Caki2 (cell line): ENCODE results near the gene HHAT. TPM values are rescaled to one million over a fixed set of nuclear protein-coding genes. Genes with fewer than 3 reads are reported as not detected.

Experiments
- DNase-seq: peaks from one replicate; pipeline ENCODE4 v3.0.0-alpha.2; 2015; ENCODE audit warnings: low read depth
- in situ Hi-C: cut with HindIII; loops from 2 replicates; pipeline ENCODE4 v1.10.0; 2016; ENCODE audit warnings: low sequenced_read_pairs, low pct_unique_long_range_greater_than_20kb, mixed read lengths
- total RNA-seq: library from RNA; depleted of rRNA; stranded (reverse); fragments of >200 nt; shearing (Covaris generic); gene quantifications from 2 replicates; pipeline ENCODE4 v1.2.3, GENCODE V29; 2014; ENCODE audit warnings: low replicate concordance

Gene HHAT
- total RNA-seq, 1 experiment from 2014 or later: 6.2 TPM

GRCh38 chr1:210447456-210448057 lies 118.9 kb downstream of the HHAT start:
- in situ Hi-C loops: no loop called here
- DNase-seq: peak; percentile 46

GRCh38 chr1:210448297-210448892 lies 119.7 kb downstream of the HHAT start:
- DNase-seq: peak; percentile 53
- in situ Hi-C loops: no loop called here

- DNase-seq: no peak
- in situ Hi-C loops: no loop called here
Measured at GRCh38 chr1:210455840-210456603, 127.3 kb downstream of the HHAT start.

GRCh38 chr1:210456731-210457255 lies 128.1 kb downstream of the HHAT start:
- DNase-seq: no peak
- in situ Hi-C loops: no loop called here

GRCh38 chr1:210457568-210457967 lies 128.9 kb downstream of the HHAT start:
- in situ Hi-C loops: no loop called here
- peak; percentile 61 for DNase-seq

GRCh38 chr1:210464519-210465039 lies 135.9 kb downstream of the HHAT start:
- in situ Hi-C loops: no loop called here
- DNase-seq: peak; percentile 95

GRCh38 chr1:210465150-210465549 lies 136.4 kb downstream of the HHAT start:
- in situ Hi-C loops: no loop called here
- DNase-seq: no peak

GRCh38 chr1:210467440-210468043 lies 138.8 kb downstream of the HHAT start:
- DNase-seq: no peak
- in situ Hi-C loops: no loop called here

GRCh38 chr1:210469441-210469840 lies 140.7 kb downstream of the HHAT start:
- no peak for DNase-seq
- in situ Hi-C loops: no loop called here

GRCh38 chr1:210475321-210475720 lies 146.6 kb downstream of the HHAT start:
- DNase-seq: no peak
- in situ Hi-C loops: no loop called here

- in situ Hi-C loops: no loop called here
- DNase-seq: no peak
Measured at GRCh38 chr1:210475806-210476205, 147.1 kb downstream of the HHAT start.

- DNase-seq: no peak
- in situ Hi-C loops: no loop called here
Measured at GRCh38 chr1:210476730-210477129, 148.0 kb downstream of the HHAT start.

GRCh38 chr1:210477328-210477924 lies 148.7 kb downstream of the HHAT start:
- DNase-seq: peak; percentile 29
- in situ Hi-C loops: no loop called here

- no peak for DNase-seq
- in situ Hi-C loops: no loop called here
Measured at GRCh38 chr1:210478820-210479219, 150.1 kb downstream of the HHAT start.

- in situ Hi-C loops: no loop called here
- DNase-seq: no peak
Measured at GRCh38 chr1:210482491-210482890, 153.8 kb downstream of the HHAT start.

GRCh38 chr1:210482945-210483617 lies 154.4 kb downstream of the HHAT start:
- DNase-seq: no peak
- in situ Hi-C loops: no loop called here

- DNase-seq: no peak
- in situ Hi-C loops: no loop called here
Measured at GRCh38 chr1:210483821-210484220, 155.1 kb downstream of the HHAT start.

- in situ Hi-C loops: no loop called here
- DNase-seq: no peak
Measured at GRCh38 chr1:210487021-210487420, 158.3 kb downstream of the HHAT start.
